Amniotic epithelial cell (primary cell): ENCODE data around the gene PEG3.
A peak's percentile ranks its signal among the peaks of the same experiment; 100 is the strongest.
"Not testable (repeated sequence)": the region's sequence is repeated elsewhere in the genome, so short reads cannot be mapped to it uniquely, and the experiment has no call there.

ENCODE experiments used
- DNase-seq: peaks from one replicate; pipeline ENCODE4 v3.0.0-alpha.2; 2010; ENCODE audit warnings: low read depth

The PEG3 gene

DNA sequence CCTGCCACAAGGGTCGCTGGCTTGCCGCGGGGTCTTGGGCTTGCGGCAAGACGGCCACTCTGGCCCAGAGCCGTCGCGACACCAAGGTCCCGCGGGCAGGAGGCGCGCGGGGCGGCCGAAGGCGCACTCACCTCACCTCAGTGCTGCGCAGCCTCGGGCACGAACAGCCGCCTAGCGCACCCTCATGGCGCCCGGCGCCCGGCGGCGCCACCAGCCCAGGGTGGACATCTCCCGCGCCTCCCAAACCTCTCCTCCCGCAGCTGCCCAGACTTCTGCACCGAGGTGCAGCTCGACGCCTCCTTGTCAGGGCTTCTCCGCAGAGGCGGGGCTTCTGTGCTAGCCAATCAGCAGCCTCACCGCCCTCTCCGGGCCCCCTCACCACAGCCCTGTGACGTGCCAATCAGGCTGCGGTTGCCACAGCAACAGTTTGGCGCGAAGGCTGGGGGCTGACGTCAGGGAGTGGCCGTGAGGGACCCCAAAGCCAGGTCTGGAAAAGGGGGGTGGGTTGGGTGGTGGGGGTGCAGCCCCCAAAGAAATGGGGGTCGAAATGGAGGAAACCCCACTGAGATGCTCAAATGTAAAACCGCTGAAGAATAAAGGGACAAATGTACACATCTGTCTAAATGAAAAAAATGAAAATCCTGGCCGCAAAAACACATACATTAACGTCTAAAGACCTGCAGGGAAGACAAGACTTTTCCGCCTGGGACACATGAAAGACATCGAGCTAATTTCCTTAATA, at the start of gene PEG3, which contains the start of gene ZIM2:
PEG3 (minus strand) TSS at position 276 of the 742 bp plus-strand sequence. CDS start 16,071 bp downstream, outside the sequence.
ZIM2 (minus strand) TSS at position 276 of the 742 bp plus-strand sequence. CDS start 16,449 bp downstream, outside the sequence.
- no peak for DNase-seq

DNA sequence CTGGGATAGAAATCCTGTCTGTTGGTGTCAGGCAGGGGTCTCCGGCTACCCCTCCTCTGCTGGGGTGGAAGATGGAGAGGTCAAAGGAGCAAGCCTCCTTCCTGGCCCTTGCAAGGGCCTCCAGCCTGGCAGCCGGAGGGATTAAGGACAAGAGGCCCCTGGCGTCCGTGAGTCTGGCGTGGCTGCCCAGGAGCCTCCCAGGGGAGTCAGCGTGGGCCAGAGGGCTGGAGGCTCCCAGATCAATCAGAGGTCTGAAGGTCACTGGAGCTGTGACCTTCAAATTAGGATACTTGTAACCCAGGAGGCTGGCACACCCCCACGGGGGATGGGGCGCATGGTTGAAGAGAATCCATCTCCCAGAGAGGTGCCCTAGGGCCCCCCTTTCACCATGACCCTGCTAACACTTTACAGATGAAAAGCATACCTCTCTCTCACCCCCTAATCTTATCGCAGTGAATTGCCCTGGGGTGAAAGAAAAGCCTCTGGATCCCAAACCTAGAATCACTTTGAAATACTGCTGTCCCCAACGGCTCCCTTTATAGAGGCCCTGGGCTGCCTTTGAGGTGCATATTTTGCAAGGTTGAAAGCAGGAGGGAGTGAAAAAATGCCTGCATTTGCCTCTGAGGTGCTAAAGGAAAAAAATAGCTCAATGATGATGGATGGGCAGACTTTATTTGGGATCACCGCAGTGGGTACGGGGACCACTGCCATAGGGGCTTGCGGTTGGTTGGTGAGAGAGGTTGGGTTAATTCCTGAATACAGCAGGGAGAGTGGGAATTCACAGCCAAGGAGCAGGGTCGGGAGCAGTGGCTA, 44.9 kb upstream of the PEG3 start:
- no peak for DNase-seq

GRCh38 chr19:56884441-56884840, 43.9 kb upstream of the PEG3 start:
- no peak for DNase-seq

DNA sequence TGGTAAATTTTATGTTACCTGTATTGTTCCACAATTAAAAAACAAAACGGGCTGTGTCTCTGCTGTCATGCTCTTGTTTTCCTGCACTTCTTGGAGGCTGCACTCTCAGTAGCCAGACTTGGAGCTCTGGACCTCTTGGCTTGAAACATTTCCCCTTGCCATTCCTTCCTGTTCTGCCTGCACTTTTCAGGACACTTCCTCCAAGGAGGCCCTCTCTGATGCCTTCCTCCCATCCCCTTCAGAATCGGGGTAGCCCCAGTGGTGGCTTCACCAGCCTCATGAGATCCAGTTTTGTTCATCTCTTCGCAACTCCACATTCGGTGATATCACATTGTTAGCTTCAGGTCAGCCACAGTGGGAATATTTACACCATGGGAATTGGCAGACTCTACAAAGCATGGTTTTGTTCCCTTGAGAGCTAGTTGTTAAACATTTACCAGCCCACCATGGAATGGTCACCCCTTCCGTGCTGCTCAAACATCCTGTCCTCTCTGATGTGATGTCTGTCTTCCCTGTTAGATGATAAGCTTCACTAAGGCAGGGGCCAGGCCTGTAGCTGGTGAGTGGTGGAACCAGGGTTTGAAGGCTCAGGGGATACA, 40.2 kb upstream of the PEG3 start:
- no peak for DNase-seq

DNA sequence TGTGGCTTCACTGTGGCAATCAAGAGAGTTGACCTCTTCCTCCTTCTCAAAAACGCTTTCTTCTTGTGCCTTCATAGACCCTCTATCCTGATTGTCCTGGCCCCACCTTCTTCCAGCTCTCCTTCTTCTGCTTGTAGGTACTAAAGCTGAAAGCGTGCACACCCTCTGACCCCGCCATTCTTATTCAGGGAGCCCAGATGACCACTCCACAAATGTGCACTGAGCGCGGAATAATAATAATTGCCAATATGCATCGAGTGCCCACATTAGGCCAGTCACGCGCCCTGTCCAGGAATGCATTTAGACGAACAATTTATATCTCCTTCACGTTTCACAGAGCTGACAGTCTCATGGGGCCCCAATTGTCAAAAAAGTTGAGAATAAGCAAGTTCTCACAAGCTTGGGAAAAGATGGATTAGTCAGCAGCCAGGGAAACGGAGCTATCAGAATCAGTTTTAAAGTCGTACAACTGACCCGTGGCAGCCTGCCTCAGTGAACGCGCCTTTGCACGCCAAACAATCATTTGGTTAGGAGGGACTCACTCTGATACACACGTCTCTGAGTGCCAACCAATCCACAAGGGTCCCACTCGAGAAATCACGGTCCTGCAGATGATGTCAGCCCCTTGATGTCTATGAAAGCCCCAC, 36.7 kb upstream of the PEG3 start:
- DNase-seq: no peak

- no peak for DNase-seq
These were observed 35.2 kb upstream of the PEG3 start for GRCh38 chr19:56875717-56876116.

DNA sequence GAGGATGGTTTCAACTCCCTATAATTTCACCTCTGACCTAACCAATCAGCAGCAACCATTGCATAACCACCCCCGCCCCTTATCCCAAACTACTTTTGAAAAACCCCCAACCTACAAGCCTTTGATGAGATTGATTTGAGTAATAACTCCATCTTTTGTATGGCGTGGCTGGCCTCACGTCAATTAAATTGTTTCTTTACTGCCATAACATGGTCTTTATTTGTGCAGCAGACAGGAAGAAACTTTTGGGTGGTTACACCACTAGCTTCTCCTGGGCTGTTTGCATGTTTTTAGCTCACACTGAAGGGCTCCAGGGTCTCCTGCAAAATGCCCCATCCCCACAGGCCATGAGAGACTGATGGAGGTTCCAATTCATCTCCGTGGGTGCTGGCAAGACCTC, 34.0 kb upstream of the PEG3 start:
- no peak for DNase-seq

DNA sequence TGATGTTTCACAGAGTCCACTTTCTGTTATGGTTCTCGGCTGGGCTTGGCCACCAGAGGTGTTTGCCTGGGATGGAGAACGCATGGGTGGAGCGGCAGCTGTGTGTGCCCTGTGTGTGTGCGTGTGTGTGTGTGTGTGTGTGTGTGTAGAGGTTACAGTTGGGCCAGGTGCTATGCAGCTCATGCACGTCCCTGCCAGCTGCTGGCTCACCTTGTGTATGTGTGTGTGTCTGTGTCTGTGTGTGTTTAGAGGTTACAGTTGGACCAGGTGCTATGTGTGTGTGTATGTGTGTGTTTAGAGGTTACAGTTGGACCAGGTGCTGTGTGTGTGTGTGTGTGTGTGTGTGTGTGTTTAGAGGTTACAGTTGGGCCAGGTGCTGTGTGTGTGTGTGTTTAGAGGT, 33.0 kb upstream of the PEG3 start:
- DNase-seq: no peak

GRCh38 chr19:56869886-56870285, 29.4 kb upstream of the PEG3 start:
- no peak for DNase-seq

GRCh38 chr19:56868446-56868845, 27.9 kb upstream of the PEG3 start:
- no peak for DNase-seq

DNA sequence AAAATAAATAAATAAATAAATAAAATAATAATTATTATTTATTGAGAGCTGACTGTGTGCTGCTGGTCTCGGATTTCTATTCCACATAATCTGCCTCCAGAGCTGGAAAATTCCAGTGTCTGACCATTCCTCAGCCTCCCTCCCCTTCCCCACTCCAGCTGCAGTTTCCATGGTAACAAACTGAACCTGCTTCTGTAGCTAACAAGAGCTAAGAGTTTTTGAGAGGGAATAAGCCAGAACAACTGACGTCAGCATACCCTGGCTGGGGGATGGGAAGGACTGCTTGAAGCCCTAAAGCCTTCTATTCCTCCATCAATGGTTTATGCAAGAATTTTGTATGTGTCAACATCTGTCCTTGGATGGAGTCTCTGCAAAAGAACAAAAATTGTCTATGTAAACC, 26.0 kb upstream of the PEG3 start:
- DNase-seq: no peak

GRCh38 chr19:56864443-56865125, 24.1 kb upstream of the PEG3 start:
- DNase-seq: no peak

DNA sequence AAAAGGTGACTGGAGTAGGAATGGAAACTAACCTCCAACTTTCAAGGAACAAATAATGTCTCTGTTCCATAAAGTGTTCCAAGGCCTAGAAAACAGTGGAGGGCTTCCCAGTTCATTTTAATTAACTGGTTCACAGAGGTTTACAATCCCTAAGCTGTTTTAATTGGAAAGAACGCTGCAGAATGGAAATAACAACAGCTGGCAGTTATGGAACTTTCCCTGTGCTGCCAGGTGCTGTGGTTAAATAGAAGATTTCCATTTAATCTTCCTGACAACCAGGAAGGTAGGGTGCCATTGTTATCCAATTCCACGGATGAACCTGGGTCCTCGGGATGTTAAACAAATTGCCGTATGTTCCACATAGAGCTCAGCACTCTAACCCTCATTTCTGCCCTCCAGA, 22.2 kb upstream of the PEG3 start:
- DNase-seq: no peak

DNA sequence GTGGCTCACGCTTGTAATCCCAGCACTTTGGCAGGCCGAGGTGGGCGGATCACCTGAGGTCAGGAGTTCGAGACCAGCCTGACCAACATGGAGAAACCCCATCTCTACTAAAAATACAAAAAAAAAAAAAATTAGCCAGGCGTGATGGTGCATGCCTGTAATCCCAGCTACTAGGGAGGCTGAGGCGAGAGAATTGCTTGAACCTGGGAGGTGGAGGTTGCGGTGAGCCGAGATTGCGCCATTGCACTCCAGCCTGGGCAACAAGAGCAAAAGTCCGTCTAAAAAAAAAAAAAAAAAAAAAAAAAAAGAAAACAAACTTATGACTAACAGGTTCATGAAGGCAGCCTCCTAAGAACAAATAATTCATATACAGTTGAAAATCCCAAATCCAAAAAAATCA, 19.9 kb upstream of the PEG3 start:
- not testable (repeated sequence) for DNase-seq

- no peak for DNase-seq
These were observed 17.5 kb upstream of the PEG3 start for GRCh38 chr19:56858026-56858425.

GRCh38 chr19:56856822-56857221, 16.3 kb upstream of the PEG3 start:
- DNase-seq: no peak

- DNase-seq: not testable (repeated sequence)
These were observed 11.8 kb upstream of the PEG3 start for GRCh38 chr19:56852361-56852760.

DNA sequence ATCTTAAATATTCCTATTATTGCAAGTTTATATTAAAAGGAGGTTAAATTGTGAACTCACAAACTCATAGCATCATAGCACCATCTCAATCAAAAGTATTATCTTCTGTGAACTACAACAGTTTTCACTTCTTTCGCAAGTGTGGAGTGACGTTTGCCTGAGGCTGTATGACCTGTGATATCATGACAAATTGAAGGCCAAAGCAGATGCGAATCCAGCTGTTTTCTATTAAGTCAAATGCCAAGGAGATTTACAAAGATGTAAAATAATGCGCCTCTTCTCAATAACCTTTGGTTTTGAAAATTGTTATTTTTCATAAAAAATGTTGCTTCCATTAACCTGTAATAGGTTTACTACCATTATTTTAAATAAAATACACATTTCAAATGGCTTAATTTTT, 7.6 kb upstream of the PEG3 start:
- no peak for DNase-seq

- no peak for DNase-seq
These were observed 1.9 kb upstream of the PEG3 start for GRCh38 chr19:56842412-56842811.

DNA sequence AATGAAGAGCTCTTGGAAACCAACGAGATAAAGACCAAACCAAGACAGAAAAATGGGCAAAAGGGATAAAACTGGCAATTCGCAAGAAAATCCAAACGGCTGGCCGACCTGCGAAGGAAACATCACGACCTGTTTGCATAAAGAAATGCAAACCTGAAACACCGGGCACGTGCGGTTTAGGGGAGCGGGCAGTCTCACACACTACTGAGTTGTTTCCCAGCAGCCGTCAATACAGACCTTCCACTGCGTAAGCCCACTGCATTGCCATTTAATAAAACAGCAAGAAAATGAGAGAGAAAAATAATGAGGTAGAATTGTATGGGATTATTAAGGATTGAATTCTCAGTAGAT, 642 bp upstream of the PEG3 start:
- DNase-seq: no peak

GRCh38 chr19:56839652-56840450, 675 bp downstream of the PEG3 start:
- peak; percentile 33 for DNase-seq
